ENCODE measurements around the gene CYTH3.

CYTH3 gene

DNA sequence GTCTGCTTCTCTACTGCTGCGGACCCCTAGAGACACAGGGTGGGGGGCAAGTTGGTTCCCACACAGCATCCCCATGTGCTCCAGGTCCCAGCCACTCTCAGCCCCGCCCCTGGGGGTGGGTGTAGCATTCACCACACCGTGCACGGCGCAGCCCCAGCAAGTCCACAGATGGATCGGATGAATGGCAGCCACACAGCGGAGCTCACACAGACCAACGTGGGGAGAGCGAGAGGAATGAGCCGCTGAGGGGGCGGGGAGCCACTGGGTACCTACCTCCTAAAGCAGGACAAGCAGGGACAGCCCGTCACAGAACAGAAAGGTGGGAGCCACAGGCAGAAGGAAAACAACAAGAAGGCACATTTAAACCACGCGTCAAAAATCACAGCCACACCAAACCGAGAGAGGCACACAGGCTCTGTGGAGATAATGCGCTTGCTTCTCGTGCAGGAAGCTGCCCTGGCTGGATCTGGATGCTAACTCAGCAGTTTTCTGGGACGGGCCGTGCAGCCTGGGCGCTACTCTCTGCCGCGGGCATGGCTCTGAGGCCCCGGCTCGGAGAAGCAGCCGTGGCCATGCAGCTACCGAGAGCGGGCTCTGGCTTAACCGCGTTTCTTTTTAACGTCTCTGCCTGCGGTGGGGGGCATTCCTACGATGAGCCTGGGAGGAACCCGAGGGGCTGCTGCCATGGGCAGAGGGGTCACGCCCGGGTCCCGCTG lies 102.5 kb downstream of the CYTH3 start:
- Histone ChIP-seq H3K4me1 (ENCODE audit: control insufficient read depth, insufficient read depth, low read length, poor library complexity, severe bottlenecking) (no peaks in the 10 kb centered on the region), H3K4me3 (ENCODE audit: insufficient read depth, low read depth, low read length, poor library complexity, severe bottlenecking) (no peak overlapping the region), H3K9me3 (ENCODE audit: control insufficient read depth, low read length) (no peaks in the 10 kb centered on the region), H3K27ac (ENCODE audit: insufficient read depth, low read length, poor library complexity, severe bottlenecking) (no peak overlapping the region), H3K27me3 (replicated peaks; ENCODE audit: control insufficient read depth, insufficient read depth, low read length, poor library complexity, severe bottlenecking) (no peaks in the 10 kb centered on the region), H3K36me3 (ENCODE audit: control insufficient read depth, insufficient read depth, low read length) (no peaks in the 10 kb centered on the region)
- DNase-seq = no peak

DNA sequence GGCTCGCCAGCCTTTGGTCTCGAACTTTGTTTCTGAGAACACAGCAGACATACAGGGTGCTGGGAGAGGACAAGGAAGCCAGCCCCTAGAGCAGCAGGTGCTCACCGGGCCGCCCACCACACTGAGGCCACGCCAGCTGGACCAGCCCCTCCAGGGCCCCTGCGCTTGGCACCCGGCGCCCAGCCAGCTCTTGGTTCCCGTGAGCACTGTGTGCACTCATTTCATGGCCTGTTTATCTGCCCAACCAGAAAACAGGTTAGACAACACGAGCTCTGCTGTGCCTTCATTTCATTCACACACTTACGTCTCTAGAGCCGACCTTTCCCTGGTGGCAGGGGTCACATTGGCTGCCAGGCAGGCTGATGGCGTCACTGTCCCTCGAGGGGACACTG lies 104.0 kb downstream of the CYTH3 start:
- Histone ChIP-seq H3K4me3 (ENCODE audit: insufficient read depth, low read depth, low read length, poor library complexity, severe bottlenecking) (no peak overlapping the region), H3K27ac (ENCODE audit: insufficient read depth, low read length, poor library complexity, severe bottlenecking) (no peak overlapping the region), H3K27me3 (replicated peaks; ENCODE audit: control insufficient read depth, insufficient read depth, low read length, poor library complexity, severe bottlenecking) (no peaks in the 10 kb centered on the region), H3K9me3 (ENCODE audit: control insufficient read depth, low read length) (no peaks in the 10 kb centered on the region), H3K36me3 (ENCODE audit: control insufficient read depth, insufficient read depth, low read length) (peaks cover 4% of the 10 kb centered on the region), H3K4me1 (ENCODE audit: control insufficient read depth, insufficient read depth, low read length, poor library complexity, severe bottlenecking) (no peaks in the 10 kb centered on the region)
- no peak for DNase-seq

DNA sequence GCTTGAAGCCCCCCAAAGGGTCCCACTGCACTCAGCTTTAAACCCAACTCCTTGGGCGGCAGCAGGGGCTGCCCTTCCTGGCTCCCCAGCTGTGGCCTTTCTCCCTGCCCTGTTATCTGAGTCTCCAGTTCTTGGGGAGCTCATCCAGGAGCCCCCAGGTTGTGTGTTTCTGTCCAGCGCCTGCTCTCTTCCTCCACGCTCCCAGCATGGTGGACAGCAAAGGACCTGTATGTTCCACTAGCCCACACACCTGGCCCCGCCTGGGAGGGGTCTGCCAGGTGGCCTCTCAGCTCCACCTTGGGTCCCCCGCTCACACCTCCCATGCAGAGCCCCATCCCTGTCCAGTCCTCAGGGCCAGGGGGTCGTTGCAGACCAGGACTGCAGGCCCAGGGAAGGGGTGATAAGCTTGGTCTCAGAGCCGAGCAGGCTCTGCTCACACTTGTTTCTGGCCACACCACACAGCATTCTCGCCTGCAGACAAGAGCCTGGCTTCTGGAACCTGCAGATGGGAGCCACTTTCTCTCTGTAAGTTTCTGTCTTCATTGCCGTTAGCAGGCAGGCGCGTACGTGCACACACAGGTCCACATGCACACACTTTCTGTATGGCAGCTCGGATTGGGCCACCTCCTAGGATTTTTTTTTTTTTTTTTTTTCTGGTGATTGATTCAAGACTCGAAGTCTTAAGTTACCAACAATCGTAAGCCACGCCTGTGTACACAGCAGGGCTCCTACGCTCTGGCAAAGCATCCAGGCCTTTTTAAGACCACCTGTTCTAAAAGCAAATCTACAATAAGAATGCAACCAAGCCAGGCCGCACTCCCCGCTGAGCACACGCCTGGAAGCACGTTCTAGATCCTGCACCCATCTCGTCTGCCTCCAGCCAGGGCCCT lies 104.6 kb downstream of the CYTH3 start:
- Histone ChIP-seq H3K4me3 (ENCODE audit: insufficient read depth, low read depth, low read length, poor library complexity, severe bottlenecking) (no peak overlapping the region), H3K36me3 (ENCODE audit: control insufficient read depth, insufficient read depth, low read length) (peaks cover 4% of the 10 kb centered on the region), H3K9me3 (ENCODE audit: control insufficient read depth, low read length) (no peaks in the 10 kb centered on the region), H3K4me1 (ENCODE audit: control insufficient read depth, insufficient read depth, low read length, poor library complexity, severe bottlenecking) (no peaks in the 10 kb centered on the region), H3K27me3 (replicated peaks; ENCODE audit: control insufficient read depth, insufficient read depth, low read length, poor library complexity, severe bottlenecking) (no peaks in the 10 kb centered on the region), H3K27ac (ENCODE audit: insufficient read depth, low read length, poor library complexity, severe bottlenecking) (no peak overlapping the region)
- no peak for DNase-seq

DNA sequence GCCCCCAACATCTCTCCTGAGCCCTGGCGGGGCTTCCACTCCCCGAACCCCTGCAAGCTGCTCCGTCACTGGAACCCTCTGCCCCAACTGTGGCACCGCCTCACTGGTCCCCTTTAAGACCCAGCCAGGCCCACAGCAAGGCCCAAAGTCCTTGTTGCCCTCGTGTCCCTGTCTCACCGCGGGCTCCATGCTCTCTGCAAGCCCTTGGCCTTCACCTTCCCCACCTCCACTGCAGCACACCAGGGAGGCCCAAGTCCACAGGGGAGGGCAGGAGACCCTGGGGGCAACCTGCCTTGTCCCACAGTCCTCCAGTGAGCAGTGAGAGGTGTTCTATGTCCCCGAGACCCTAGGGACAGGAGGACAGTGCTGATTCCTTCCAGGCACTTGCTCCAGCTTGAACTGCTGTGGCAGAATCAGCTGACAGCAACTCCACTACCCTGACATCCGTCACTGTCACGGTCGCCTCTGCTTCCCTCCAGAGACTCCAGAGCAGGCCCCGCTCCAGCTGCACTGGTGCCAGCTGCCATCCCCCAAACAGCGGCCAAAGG lies 105.3 kb downstream of the CYTH3 start:
- no peak for DNase-seq
- no peak overlapping the region for H3K27ac ChIP-seq (ENCODE audit: insufficient read depth, low read length, poor library complexity, severe bottlenecking)
- H3K4me3 ChIP-seq (ENCODE audit: insufficient read depth, low read depth, low read length, poor library complexity, severe bottlenecking) = no peak overlapping the region
- peaks cover 2% of the 10 kb centered on the region for H3K4me1 ChIP-seq (ENCODE audit: control insufficient read depth, insufficient read depth, low read length, poor library complexity, severe bottlenecking)
- no peaks in the 10 kb centered on the region for H3K27me3 ChIP-seq (replicated peaks; ENCODE audit: control insufficient read depth, insufficient read depth, low read length, poor library complexity, severe bottlenecking)
- no peaks in the 10 kb centered on the region for H3K9me3 ChIP-seq (ENCODE audit: control insufficient read depth, low read length)
- H3K36me3 ChIP-seq (ENCODE audit: control insufficient read depth, insufficient read depth, low read length) = peaks cover 4% of the 10 kb centered on the region

DNA sequence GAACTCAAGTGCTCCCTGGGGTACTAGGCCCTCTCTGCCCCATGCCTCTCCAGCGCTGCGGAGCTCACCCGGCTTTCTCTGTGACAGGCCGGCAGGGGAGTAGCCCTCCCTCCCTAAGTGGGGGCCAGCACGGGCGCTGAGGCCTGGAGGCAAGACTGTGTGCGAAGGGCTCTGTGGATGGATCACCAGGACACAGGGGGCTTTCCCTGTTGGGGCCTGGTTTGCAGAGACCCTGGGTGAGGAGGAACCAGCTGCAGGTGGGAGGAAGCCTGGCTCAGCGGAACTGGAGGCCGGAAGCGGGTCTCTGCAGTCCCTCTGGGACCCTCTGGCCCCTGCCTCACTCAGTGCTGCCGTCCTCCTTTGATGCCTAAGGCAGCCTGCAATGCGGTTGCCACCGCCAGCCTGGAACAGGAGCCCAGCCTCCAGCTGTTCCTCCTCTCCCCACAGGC lies 106.0 kb downstream of the CYTH3 start:
- H3K27ac ChIP-seq (ENCODE audit: insufficient read depth, low read length, poor library complexity, severe bottlenecking) = no peak overlapping the region
- H3K4me1 ChIP-seq (ENCODE audit: control insufficient read depth, insufficient read depth, low read length, poor library complexity, severe bottlenecking) = peaks cover 6% of the 10 kb centered on the region
- no peak overlapping the region for H3K4me3 ChIP-seq (ENCODE audit: insufficient read depth, low read depth, low read length, poor library complexity, severe bottlenecking)
- peaks cover 9% of the 10 kb centered on the region for H3K36me3 ChIP-seq (ENCODE audit: control insufficient read depth, insufficient read depth, low read length)
- no peak for DNase-seq
- H3K27me3 ChIP-seq (replicated peaks; ENCODE audit: control insufficient read depth, insufficient read depth, low read length, poor library complexity, severe bottlenecking) = no peaks in the 10 kb centered on the region
- no peaks in the 10 kb centered on the region for H3K9me3 ChIP-seq (ENCODE audit: control insufficient read depth, low read length)

DNA sequence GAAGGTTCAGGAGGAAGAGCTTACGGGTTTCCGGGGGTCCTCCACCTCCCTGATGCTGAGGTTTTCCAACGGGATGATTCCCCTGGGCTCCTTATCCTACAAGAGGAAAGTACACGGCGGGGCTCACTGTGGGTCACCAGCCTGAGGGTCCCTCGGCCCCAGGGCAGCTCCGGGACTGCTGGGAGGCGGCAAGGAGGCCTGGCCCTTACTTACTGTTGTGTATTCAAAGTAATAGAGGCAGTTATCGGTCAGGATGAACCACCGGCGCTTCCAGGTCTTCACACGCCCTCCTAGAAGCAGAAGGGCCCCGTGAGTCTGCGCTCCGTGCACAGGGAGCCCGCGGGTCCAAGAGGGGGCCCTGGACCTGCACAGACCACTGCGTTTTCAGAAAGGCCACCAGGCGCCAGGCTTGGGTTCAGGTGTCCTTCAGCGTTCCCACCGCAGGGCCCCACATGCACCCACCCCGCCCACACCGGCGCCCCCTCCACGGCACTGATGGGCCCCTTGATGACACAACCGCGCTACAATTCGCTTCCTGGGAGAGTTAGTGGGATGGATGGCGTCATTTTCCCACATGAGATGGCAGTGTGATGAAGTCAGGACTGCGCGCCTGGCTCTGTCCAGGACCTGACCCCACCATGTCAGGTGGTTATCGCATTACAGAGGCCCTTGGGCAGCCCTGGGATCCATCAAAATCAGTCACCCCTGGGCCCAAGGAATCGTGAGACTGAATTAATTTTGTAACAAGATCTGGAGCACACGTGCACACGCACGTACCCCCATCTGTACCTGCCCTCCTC lies 106.7 kb downstream of the CYTH3 start:
- no peak overlapping the region for H3K27ac ChIP-seq (ENCODE audit: insufficient read depth, low read length, poor library complexity, severe bottlenecking)
- H3K36me3 ChIP-seq (ENCODE audit: control insufficient read depth, insufficient read depth, low read length) = peaks cover 11% of the 10 kb centered on the region
- H3K27me3 ChIP-seq (replicated peaks; ENCODE audit: control insufficient read depth, insufficient read depth, low read length, poor library complexity, severe bottlenecking) = no peaks in the 10 kb centered on the region
- H3K4me3 ChIP-seq (ENCODE audit: insufficient read depth, low read depth, low read length, poor library complexity, severe bottlenecking) = no peak overlapping the region
- no peaks in the 10 kb centered on the region for H3K9me3 ChIP-seq (ENCODE audit: control insufficient read depth, low read length)
- no peak for DNase-seq
- peaks cover 6% of the 10 kb centered on the region for H3K4me1 ChIP-seq (ENCODE audit: control insufficient read depth, insufficient read depth, low read length, poor library complexity, severe bottlenecking)

DNA sequence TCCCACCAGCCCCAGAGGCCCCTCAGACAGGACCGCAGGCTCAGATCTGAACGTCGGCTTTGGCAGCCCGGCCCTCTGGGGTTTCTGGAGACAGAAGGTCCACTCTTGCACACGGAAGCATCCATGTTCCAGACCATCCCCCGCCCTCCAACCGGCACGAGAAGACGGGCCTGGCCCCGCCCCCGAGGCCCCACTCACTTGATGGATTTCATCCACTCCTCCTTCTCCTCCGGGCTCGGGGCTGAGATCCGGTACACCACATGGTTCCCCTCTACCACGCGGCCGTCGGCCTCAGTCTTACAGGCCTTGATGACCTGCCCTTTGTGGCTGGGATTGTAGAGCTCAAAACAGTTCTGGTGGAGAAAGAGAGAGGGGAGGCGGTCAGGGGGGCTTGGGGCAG lies 107.3 kb downstream of the CYTH3 start:
- no peak for DNase-seq
- H3K36me3 ChIP-seq (ENCODE audit: control insufficient read depth, insufficient read depth, low read length) = peaks cover 17% of the 10 kb centered on the region
- H3K27me3 ChIP-seq (replicated peaks; ENCODE audit: control insufficient read depth, insufficient read depth, low read length, poor library complexity, severe bottlenecking) = no peaks in the 10 kb centered on the region
- peaks cover 6% of the 10 kb centered on the region for H3K4me1 ChIP-seq (ENCODE audit: control insufficient read depth, insufficient read depth, low read length, poor library complexity, severe bottlenecking)
- no peak overlapping the region for H3K27ac ChIP-seq (ENCODE audit: insufficient read depth, low read length, poor library complexity, severe bottlenecking)
- no peak overlapping the region for H3K4me3 ChIP-seq (ENCODE audit: insufficient read depth, low read depth, low read length, poor library complexity, severe bottlenecking)
- no peaks in the 10 kb centered on the region for H3K9me3 ChIP-seq (ENCODE audit: control insufficient read depth, low read length)

DNA sequence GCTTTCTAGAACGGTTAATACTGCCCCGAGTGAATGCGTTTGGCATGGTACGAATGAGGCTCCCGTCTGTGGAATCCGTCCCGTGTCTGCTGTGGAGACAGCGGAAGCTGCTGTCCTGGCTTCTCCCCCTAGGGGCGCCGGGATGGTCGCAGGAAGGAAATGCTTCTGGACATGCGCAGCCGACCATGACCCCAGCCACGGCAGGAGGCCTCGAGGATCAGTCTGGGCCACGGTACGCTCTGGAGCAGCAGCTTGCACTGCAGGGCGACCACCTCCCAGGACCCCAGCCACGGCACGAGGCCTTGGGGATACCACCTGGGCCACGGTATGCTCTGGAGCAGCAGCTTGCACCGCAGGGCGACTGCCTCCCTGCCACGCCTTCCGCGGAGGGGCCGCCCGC lies 107.9 kb downstream of the CYTH3 start:
- Histone ChIP-seq H3K9me3 (ENCODE audit: control insufficient read depth, low read length) (no peaks in the 10 kb centered on the region), H3K36me3 (ENCODE audit: control insufficient read depth, insufficient read depth, low read length) (peaks cover 21% of the 10 kb centered on the region), H3K27me3 (replicated peaks; ENCODE audit: control insufficient read depth, insufficient read depth, low read length, poor library complexity, severe bottlenecking) (no peaks in the 10 kb centered on the region), H3K27ac (ENCODE audit: insufficient read depth, low read length, poor library complexity, severe bottlenecking) (no peak overlapping the region), H3K4me3 (ENCODE audit: insufficient read depth, low read depth, low read length, poor library complexity, severe bottlenecking) (no peak overlapping the region), H3K4me1 (ENCODE audit: control insufficient read depth, insufficient read depth, low read length, poor library complexity, severe bottlenecking) (peaks cover 6% of the 10 kb centered on the region)
- DNase-seq = no peak

DNA sequence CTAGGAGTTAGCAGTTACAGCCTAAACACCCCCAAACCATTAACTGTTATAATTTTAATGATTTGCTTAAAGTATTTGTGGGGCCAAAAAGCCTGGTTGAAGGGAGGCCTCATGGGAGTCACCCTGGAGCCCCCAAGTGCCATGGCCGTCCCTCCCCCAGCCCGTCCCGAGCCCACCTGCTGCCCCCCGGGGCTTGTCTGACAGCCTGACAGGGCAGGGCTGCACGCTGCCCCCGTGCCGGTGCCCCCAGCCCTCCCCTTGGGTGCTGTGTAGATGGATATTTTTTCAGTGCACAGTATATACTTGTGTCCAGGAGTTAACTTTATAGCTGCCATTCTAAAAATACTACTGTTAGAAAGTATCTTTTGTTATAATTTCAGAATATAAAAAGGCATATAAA lies 108.4 kb downstream of the CYTH3 start:
- Histone ChIP-seq H3K4me3 (ENCODE audit: insufficient read depth, low read depth, low read length, poor library complexity, severe bottlenecking) (no peak overlapping the region), H3K9me3 (ENCODE audit: control insufficient read depth, low read length) (no peaks in the 10 kb centered on the region), H3K27me3 (replicated peaks; ENCODE audit: control insufficient read depth, insufficient read depth, low read length, poor library complexity, severe bottlenecking) (no peaks in the 10 kb centered on the region), H3K36me3 (ENCODE audit: control insufficient read depth, insufficient read depth, low read length) (peaks cover 25% of the 10 kb centered on the region), H3K27ac (ENCODE audit: insufficient read depth, low read length, poor library complexity, severe bottlenecking) (no peak overlapping the region), H3K4me1 (ENCODE audit: control insufficient read depth, insufficient read depth, low read length, poor library complexity, severe bottlenecking) (peaks cover 6% of the 10 kb centered on the region)
- DNase-seq = no peak

Data from effector memory CD4-positive, alpha-beta T cell (primary cell).